ENCODE data around the gene ABCC12. TPM values are rescaled to one million over a fixed set of nuclear protein-coding genes. Genes with fewer than 3 reads are reported as not detected.

The ABCC12 gene
- total RNA-seq, 1 experiment from 2014 or later = not detected

GRCh38 chr16:48194828-48195556, 39.2 kb upstream of the ABCC12 start (continued):
- no peak for TF ChIP-seq ATF6 (CRISPR knock-in tag; IDR thresholded peaks at IDR 0.05)
- TF ChIP-seq EMX1 (CRISPR knock-in tag; IDR thresholded peaks at IDR 0.05) = no peak
- TF ChIP-seq SMAD4 (CRISPR knock-in tag; IDR thresholded peaks at IDR 0.05) = no peak
- no peak for TF ChIP-seq NR3C1 (CRISPR knock-in tag; conservative IDR thresholded peaks at IDR 0.05; ENCODE audit: low read depth)
- TF ChIP-seq CREM (CRISPR knock-in tag; IDR thresholded peaks at IDR 0.05) = no peak
- TF ChIP-seq ETV6 (CRISPR knock-in tag; IDR thresholded peaks at IDR 0.05) = no peak

GRCh38 chr16:48193846-48194245, 38.1 kb upstream of the ABCC12 start:
- no peak for TF ChIP-seq TP53 (CRISPR knock-in tag; IDR thresholded peaks at IDR 0.05)
- no peak for TF ChIP-seq ZBTB43 (CRISPR knock-in tag; IDR thresholded peaks at IDR 0.05)
- no peak for TF ChIP-seq ATF6 (CRISPR knock-in tag; IDR thresholded peaks at IDR 0.05)
- no peak for TF ChIP-seq GTF2I (CRISPR knock-in tag; conservative IDR thresholded peaks at IDR 0.05)
- no peak for TF ChIP-seq ETV6 (CRISPR knock-in tag; IDR thresholded peaks at IDR 0.05)
- TF ChIP-seq CTCF (IDR thresholded peaks at IDR 0.05) = no peak
- TF ChIP-seq SOX15 (CRISPR knock-in tag; IDR thresholded peaks at IDR 0.05) = no peak
- no peak for TF ChIP-seq ZNF121 (CRISPR knock-in tag; IDR thresholded peaks at IDR 0.05)
- TF ChIP-seq ESRRA (CRISPR knock-in tag; IDR thresholded peaks at IDR 0.05; ENCODE audit: borderline replicate concordance) = no peak
- no peak for TF ChIP-seq E2F4 (CRISPR knock-in tag; IDR thresholded peaks at IDR 0.05; ENCODE audit: borderline replicate concordance, low read depth)
- TF ChIP-seq PREB (CRISPR knock-in tag; IDR thresholded peaks at IDR 0.05; ENCODE audit: borderline replicate concordance) = no peak
- no peak for TF ChIP-seq ZNF423 (CRISPR knock-in tag; IDR thresholded peaks at IDR 0.05)
- H3K4me3 Mint-ChIP-seq = no peak overlapping the region
- POLR2A ChIA-PET = no interaction called here
- no peaks in the 10 kb centered on the region for H3K4me1 Mint-ChIP-seq
- peaks cover 5% of the 10 kb centered on the region; the same call in 1 of the 2 replicates for H3K9me3 Mint-ChIP-seq
- DNase-seq (ENCODE audit: low spot score) (no peak), ATAC-seq (no peak)
- CTCF ChIA-PET = no interaction called here
- H3K36me3 Mint-ChIP-seq = no peaks in the 10 kb centered on the region
- 0 out of 2 replicates have a peak, but pooled peaks cover 2% of the 10 kb centered on the region for H3K27me3 Mint-ChIP-seq (ENCODE audit: low read depth)
- H3K27ac Mint-ChIP-seq = no peak overlapping the region
